ENCODE measurements around the gene OR5D14.

- TF ChIP-seq SUZ12 (IDR thresholded peaks at IDR 0.05; ENCODE audit: extremely low read depth, insufficient read depth, insufficient read length) (no peak), ZNF274 (IDR thresholded peaks at IDR 0.05; ENCODE audit: low read depth, low read length) (no peak)
These were observed 15.7 kb downstream of the OR5D14 start, which contains the start of gene OR5L1 for GRCh38 chr11:55811067-55811466.
